ENCODE results near the gene SZT2.

DNA sequence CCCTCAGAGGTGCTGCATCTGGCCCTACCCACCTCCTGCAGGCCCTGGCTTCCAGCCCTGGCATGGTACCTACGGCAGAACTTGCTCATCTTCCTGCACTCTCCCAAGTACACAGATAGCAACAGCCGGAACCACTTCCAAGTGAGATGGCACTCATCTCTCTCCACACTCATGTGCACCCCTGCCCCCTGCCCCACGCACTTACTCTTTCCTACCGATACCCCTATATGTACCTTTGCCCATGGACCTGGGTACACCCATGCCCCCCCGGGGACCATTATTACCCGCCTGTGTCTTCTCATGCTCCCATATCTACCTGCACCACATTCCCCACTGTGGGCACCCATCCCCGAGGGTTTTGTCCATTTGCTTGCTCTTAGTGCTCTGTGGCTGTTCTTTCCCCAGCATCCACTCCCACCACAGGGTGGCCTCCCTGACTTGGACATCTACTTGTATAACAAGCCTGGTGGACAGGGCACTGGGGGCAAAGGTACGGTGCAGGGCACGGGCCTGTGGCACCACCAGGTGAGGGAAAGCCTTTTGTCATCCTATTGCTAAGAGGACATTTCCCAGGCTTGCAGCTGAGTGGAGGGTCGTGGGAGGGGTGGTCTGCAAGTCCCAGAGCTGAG, 49.4 kb downstream of the SZT2 start:
- TF ChIP-seq, protein P1, sequence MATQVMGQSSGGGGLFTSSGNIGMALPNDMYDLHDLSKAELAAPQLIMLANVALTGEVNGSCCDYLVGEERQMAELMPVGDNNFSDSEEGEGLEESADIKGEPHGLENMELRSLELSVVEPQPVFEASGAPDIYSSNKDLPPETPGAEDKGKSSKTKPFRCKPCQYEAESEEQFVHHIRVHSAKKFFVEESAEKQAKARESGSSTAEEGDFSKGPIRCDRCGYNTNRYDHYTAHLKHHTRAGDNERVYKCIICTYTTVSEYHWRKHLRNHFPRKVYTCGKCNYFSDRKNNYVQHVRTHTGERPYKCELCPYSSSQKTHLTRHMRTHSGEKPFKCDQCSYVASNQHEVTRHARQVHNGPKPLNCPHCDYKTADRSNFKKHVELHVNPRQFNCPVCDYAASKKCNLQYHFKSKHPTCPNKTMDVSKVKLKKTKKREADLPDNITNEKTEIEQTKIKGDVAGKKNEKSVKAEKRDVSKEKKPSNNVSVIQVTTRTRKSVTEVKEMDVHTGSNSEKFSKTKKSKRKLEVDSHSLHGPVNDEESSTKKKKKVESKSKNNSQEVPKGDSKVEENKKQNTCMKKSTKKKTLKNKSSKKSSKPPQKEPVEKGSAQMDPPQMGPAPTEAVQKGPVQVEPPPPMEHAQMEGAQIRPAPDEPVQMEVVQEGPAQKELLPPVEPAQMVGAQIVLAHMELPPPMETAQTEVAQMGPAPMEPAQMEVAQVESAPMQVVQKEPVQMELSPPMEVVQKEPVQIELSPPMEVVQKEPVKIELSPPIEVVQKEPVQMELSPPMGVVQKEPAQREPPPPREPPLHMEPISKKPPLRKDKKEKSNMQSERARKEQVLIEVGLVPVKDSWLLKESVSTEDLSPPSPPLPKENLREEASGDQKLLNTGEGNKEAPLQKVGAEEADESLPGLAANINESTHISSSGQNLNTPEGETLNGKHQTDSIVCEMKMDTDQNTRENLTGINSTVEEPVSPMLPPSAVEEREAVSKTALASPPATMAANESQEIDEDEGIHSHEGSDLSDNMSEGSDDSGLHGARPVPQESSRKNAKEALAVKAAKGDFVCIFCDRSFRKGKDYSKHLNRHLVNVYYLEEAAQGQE (IDR thresholded peaks at IDR 0.05; ENCODE audit: borderline replicate concordance in 1 of 2, low read depth in 1 of 2, low read length in 2 of 2), result no peak
- no peak for TF ChIP-seq ZNF549 (CRISPR knock-in tag; IDR thresholded peaks at IDR 0.05)
- TF ChIP-seq EZH2 (conservative IDR thresholded peaks at IDR 0.05; ENCODE audit: low read depth, low read length), result no peak
- no peak for TF ChIP-seq NR2F2 (IDR thresholded peaks at IDR 0.05; ENCODE audit: borderline replicate concordance, low read depth)
